Hepatocyte (in vitro differentiated cells): Measurements from ENCODE around the gene NRXN2. TPM values are rescaled to one million over a fixed set of nuclear protein-coding genes. Genes with fewer than 3 reads are reported as not detected.

ENCODE experiments used
- DNase-seq: peaks from one replicate; pipeline ENCODE4 v3.0.0-alpha.2; 2016; ENCODE audit warnings: low spot score
- H2AFZ ChIP-seq: fragments of 200-600 bp; sonication (generic); 2 replicates; pipeline ENCODE4 v1.6.0; 2016; ENCODE audit warnings: antibody characterized with exemption, mild to moderate bottlenecking
- H3K27ac ChIP-seq: fragments of 200-600 bp; sonication (generic); 2 replicates; pipeline ENCODE4 v1.5.1; 2016; ENCODE audit warnings: mild to moderate bottlenecking
- H3K27me3 ChIP-seq: fragments of 200-600 bp; sonication (generic); 2 replicates; pipeline ENCODE4 v1.6.1; 2016
- H3K36me3 ChIP-seq: fragments of 200-600 bp; sonication (generic); replicated peaks from 2 replicates; pipeline ENCODE4 v1.5.1; 2016; ENCODE audit warnings: low read depth; ENCODE audit not compliant: insufficient read depth
- H3K4me1 ChIP-seq: fragments of 200-600 bp; sonication (generic); 2 replicates; pipeline ENCODE4 v1.5.1; 2016; ENCODE audit warnings: mild to moderate bottlenecking, moderate library complexity; ENCODE audit not compliant: insufficient read depth
- H3K4me2 ChIP-seq: fragments of 200-600 bp; sonication (generic); 2 replicates; pipeline ENCODE4 v1.6.0; 2016
- H3K4me3 ChIP-seq: fragments of 200-600 bp; sonication (generic); 2 replicates; pipeline ENCODE4 v1.5.1; 2016; ENCODE audit warnings: mild to moderate bottlenecking
- H3K79me2 ChIP-seq: fragments of 200-600 bp; sonication (generic); 2 replicates; pipeline ENCODE4 v1.6.0; 2017; ENCODE audit warnings: mild to moderate bottlenecking
- H3K9me2 ChIP-seq: fragments of 200-600 bp; sonication (generic); replicated peaks from 2 replicates; pipeline ENCODE4 v1.6.0; 2017; ENCODE audit warnings: mild to moderate bottlenecking; ENCODE audit not compliant: insufficient read depth
- H3K9me3 ChIP-seq: fragments of 200-600 bp; sonication (generic); 2 replicates; pipeline ENCODE4 v1.5.1; 2016; ENCODE audit warnings: low read depth, mild to moderate bottlenecking
- H4K20me1 ChIP-seq: fragments of 200-600 bp; sonication (generic); 2 replicates; pipeline ENCODE4 v1.6.0; 2016; ENCODE audit warnings: mild to moderate bottlenecking; ENCODE audit not compliant: insufficient read depth, poor library complexity, severe bottlenecking
- CTCF ChIP-seq: fragments of 200-600 bp; sonication (generic); IDR thresholded peaks from 2 replicates; pipeline ENCODE4 v1.5.1; 2016; ENCODE audit warnings: antibody characterized with exemption, mild to moderate bottlenecking; ENCODE audit not compliant: poor library complexity
- EZH2 ChIP-seq: fragments of 200-600 bp; sonication (generic); IDR thresholded peaks from 2 replicates; pipeline ENCODE4 v1.6.1; 2016; ENCODE audit warnings: antibody characterized with exemption, mild to moderate bottlenecking, borderline replicate concordance
- EZH2phosphoT487 ChIP-seq: fragments of 200-600 bp; sonication (generic); IDR thresholded peaks from one replicate; pipeline ENCODE4 v1.6.1; 2018; ENCODE audit warnings: antibody characterized with exemption, mild to moderate bottlenecking, low read depth, moderate library complexity; ENCODE audit not compliant: unreplicated experiment, severe bottlenecking
- WGBS: methylation state at CpG from one replicate; pipeline ENCODE4 v1.1.6; 2016; ENCODE audit warnings: low lambda C conversion rate; ENCODE audit errors: missing lambda C conversion rate; 5-methylcytosine and 5-hydroxymethylcytosine counted together
- polyA plus RNA-seq: library from polyadenylated mRNA; unstranded; fragments of >200 nt; fragmentation: Nextera tagmentation; extraction: Ambion mirVana; gene quantifications from 2 replicates; pipeline ENCODE4 v1.2.1, GENCODE V29; 2016
- total RNA-seq: library from RNA; depleted of rRNA; stranded (reverse); fragments of >200 nt; gene quantifications from 2 replicates; pipeline ENCODE4 v1.2.3, GENCODE V29; 2014

The NRXN2 gene
- total and polyA plus RNA-seq, 2 experiments from 2014 or later = 0.83 to 1.7 TPM

DNA sequence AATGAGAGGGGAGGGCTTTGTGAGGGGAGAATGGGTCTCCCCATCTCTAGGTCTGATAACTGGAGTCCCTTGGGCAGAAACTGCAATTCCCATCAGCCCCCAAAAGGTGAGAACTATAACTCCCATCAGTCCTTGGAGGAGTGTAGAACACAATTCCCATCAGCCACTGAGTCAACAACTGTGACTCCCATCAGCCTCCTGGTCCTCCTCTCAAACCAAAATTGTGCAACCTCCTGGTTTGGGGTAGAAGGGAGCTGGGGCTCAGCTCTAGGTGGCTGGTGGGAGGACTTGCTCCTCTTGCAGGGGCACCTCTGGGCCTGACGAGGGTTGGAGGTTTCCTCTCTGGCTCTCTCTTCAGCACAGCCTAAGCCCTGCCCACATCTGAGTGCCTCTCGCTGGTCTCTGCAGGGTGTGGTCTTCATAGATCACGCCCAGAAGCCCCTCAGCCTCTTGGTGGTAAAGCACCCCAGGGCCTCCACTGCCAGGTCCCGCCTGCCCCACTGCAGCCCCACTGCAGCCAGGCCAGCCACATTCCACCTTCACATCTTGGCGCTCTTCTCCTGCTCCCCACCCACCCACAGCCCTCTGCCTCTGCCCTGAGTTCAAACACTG lies 113.5 kb downstream of the NRXN2 start:
- no peak overlapping the region for H3K4me2 ChIP-seq
- no peak for TF ChIP-seq CTCF
- no peak for TF ChIP-seq EZH2phosphoT487
- TF ChIP-seq EZH2 = no peak
- no peak overlapping the region for H3K27ac ChIP-seq
- no peaks in the 10 kb centered on the region for H3K27me3 ChIP-seq
- no peaks in the 10 kb centered on the region for H3K36me3 ChIP-seq
- H3K79me2 ChIP-seq = no peaks in the 10 kb centered on the region
- H3K4me1 ChIP-seq = no peaks in the 10 kb centered on the region
- H3K4me3 ChIP-seq = no peak overlapping the region
- no peaks in the 10 kb centered on the region for H4K20me1 ChIP-seq
- WGBS = 86% methylated on average over 5 of the region's 5 CpGs
- no peaks in the 10 kb centered on the region for H3K9me2 ChIP-seq
- no peaks in the 10 kb centered on the region for H3K9me3 ChIP-seq
- H2AFZ ChIP-seq = no peak overlapping the region
- DNase-seq = no peak

GRCh38 chr11:64608636-64609035 lies 114.4 kb downstream of the NRXN2 start:
- Histone ChIP-seq H2AFZ (no peak overlapping the region), H4K20me1 (no peaks in the 10 kb centered on the region), H3K4me1 (no peaks in the 10 kb centered on the region), H3K27me3 (no peaks in the 10 kb centered on the region), H3K4me2 (no peak overlapping the region), H3K9me2 (no peaks in the 10 kb centered on the region), H3K27ac (no peak overlapping the region), H3K9me3 (no peaks in the 10 kb centered on the region), H3K36me3 (no peaks in the 10 kb centered on the region), H3K79me2 (no peaks in the 10 kb centered on the region), H3K4me3 (no peak overlapping the region)
- WGBS = 86% methylated on average over 12 of the region's 12 CpGs
- no peak for DNase-seq
- TF ChIP-seq EZH2 (no peak), EZH2phosphoT487 (no peak), CTCF (no peak)

DNA sequence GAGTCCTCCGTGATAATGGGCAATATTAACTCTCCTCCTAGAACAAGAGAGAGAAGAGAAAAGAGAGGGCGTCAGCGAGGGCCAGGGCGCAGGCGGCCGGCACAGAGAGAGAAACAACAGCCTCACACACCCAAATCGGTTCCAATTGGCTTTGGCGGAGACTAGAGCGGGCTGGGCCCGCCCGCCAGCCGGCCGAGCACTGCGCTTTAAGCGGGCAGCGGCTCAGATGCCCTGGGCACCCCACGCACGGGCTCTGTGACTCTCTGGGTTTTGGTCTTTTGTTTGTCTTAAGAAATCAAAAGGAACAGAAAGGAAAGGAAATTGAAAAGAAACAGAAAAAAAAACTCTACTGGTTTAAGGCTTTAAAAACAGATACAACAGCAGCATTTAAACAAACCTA lies 115.0 kb downstream of the NRXN2 start:
- Histone ChIP-seq H3K79me2 (no peaks in the 10 kb centered on the region), H3K27ac (no peak overlapping the region), H3K36me3 (no peaks in the 10 kb centered on the region), H3K9me3 (no peaks in the 10 kb centered on the region), H3K9me2 (no peaks in the 10 kb centered on the region), H3K4me3 (no peak overlapping the region), H4K20me1 (no peaks in the 10 kb centered on the region), H2AFZ (no peak overlapping the region), H3K4me1 (no peaks in the 10 kb centered on the region), H3K27me3 (no peaks in the 10 kb centered on the region), H3K4me2 (no peak overlapping the region)
- 88% methylated on average over 17 of the region's 18 CpGs for WGBS
- no peak for DNase-seq
- TF ChIP-seq EZH2 = no peak
- no peak for TF ChIP-seq EZH2phosphoT487
- TF ChIP-seq CTCF = no peak
